Effector memory CD8-positive, alpha-beta T cell (primary cell): Measurements from ENCODE around the gene MPST.

ENCODE experiments used
- ATAC-seq: fragments of 150-1000 bp; cut with Tn5 transposase; replicated peaks from 2 replicates; pipeline ENCODE4 v1.10.0; 2021; ENCODE audit warnings: mild to moderate bottlenecking, moderate library complexity
- DNase-seq, 3 experiments: peaks; one replicate each; pipeline ENCODE4 v3.0.0; 2021
- H3K27ac Mint-ChIP-seq, 2 donors: one replicate each; pipeline ENCODE4 v1.8.0; 2022; ENCODE audit warnings: mild to moderate bottlenecking in 2 of 2, mixed read lengths in 2 of 2, moderate library complexity in 2 of 2
- H3K27me3 Mint-ChIP-seq, 2 donors: one replicate each; pipeline ENCODE4 v1.8.0; 2022; ENCODE audit warnings: mixed read lengths in 2 of 2
- H3K36me3 Mint-ChIP-seq: one replicate; pipeline ENCODE4 v1.8.0; 2022; ENCODE audit warnings: mild to moderate bottlenecking, moderate library complexity, mixed read lengths; ENCODE audit not compliant: insufficient read depth
- H3K4me1 Mint-ChIP-seq, 2 donors: one replicate each; pipeline ENCODE4 v1.8.0; 2022; ENCODE audit warnings: low read depth in 2 of 2, mixed read lengths in 2 of 2
- H3K4me3 Mint-ChIP-seq, 2 donors: one replicate each; pipeline ENCODE4 v1.8.0; 2022; ENCODE audit warnings: mild to moderate bottlenecking in 2 of 2, mixed read lengths in 2 of 2, moderate library complexity in 2 of 2
- H3K9me3 Mint-ChIP-seq, 2 donors: one replicate each; pipeline ENCODE4 v1.8.0; 2022; ENCODE audit warnings: mixed read lengths in 2 of 2

Gene MPST

GRCh38 chr22:37010174-37010573, 9.4 kb upstream of the MPST start:
- no peak for ATAC-seq
- no peak for DNase-seq
- Mint-ChIP-seq H3K36me3 (no peaks in the 10 kb centered on the region), H3K27ac (no peak overlapping the region), H3K9me3 (no peaks in the 10 kb centered on the region), H3K4me3 (no peak overlapping the region), H3K4me1 (no peaks in the 10 kb centered on the region), H3K27me3 (peaks cover 36 to 56% of the 10 kb centered on the region in 2 donors)

DNA sequence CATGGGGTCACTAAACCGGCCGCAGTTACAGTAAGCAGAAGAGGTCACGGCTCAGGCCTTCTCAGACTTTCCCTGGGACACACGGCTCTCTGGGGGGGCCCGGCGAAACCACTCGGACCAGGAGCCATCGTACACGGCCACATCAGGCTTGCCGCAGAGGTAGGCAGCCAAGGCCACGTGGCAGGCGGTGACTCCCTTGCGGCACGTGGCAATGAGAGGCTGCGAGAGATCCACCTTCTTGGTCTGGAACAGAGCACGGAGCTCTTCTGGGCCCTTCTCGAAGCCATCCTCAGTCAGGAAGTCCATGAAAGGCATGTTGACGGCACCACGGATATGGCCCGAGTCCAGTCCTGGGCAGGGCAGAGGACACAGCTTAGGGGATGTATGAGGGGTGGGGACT, 8.6 kb upstream of the MPST start:
- H3K4me3 Mint-ChIP-seq: no peak overlapping the region
- ATAC-seq: no peak
- H3K36me3 Mint-ChIP-seq: no peaks in the 10 kb centered on the region
- H3K4me1 Mint-ChIP-seq: no peaks in the 10 kb centered on the region
- DNase-seq: no peak
- H3K9me3 Mint-ChIP-seq: no peaks in the 10 kb centered on the region
- H3K27me3 Mint-ChIP-seq: peaks cover 28 to 48% of the 10 kb centered on the region in 2 donors
- H3K27ac Mint-ChIP-seq: no peak overlapping the region

- H3K27ac Mint-ChIP-seq: no peak overlapping the region
- H3K36me3 Mint-ChIP-seq: no peaks in the 10 kb centered on the region
- DNase-seq (no peak), ATAC-seq (no peak)
- H3K9me3 Mint-ChIP-seq: no peaks in the 10 kb centered on the region
- H3K4me1 Mint-ChIP-seq: no peaks in the 10 kb centered on the region
- H3K4me3 Mint-ChIP-seq: no peak overlapping the region
- peaks cover 26 to 43% of the 10 kb centered on the region in 2 donors for H3K27me3 Mint-ChIP-seq
Observed at GRCh38 chr22:37011472-37011871, 8.1 kb upstream of the MPST start.

DNA sequence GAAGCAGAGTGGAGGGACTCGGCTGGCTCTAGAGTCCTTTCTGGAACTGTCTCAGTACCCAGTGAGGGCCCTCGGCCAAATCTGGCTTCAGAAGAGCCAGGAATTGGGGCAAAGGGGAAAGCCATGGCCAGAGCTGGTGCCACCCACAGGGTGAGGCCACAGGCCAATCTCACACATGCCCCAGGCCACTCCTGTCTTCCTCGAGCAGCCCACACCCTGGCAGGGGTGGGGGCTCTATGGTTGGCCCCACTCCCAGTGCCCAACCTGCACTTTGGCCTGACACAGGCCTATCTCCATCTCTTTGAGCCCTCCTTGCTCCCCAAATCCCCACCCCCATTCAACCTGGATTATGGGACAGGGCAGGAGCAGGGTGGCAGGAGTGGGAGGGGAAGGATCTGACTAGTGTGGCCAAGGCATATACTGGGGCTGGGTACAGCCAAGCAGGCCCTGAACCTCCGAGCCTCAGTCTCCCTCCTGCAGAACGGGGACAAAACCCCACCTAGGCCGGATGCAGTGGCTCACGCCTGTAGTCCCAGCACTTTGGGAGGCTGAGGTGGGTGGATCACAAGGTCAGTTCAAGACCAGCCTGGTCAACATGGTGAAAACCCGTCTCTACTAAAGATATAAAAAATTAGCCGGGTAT, 7.2 kb upstream of the MPST start:
- Mint-ChIP-seq H3K4me3 (no peak overlapping the region), H3K9me3 (no peaks in the 10 kb centered on the region), H3K27ac (no peak overlapping the region), H3K36me3 (no peaks in the 10 kb centered on the region), H3K27me3 (peaks cover 16 to 33% of the 10 kb centered on the region in 2 donors), H3K4me1 (no peaks in the 10 kb centered on the region)
- DNase-seq (no peak), ATAC-seq (no peak)

- no peak overlapping the region for H3K4me3 Mint-ChIP-seq
- no peak for ATAC-seq
- H3K36me3 Mint-ChIP-seq: no peaks in the 10 kb centered on the region
- H3K4me1 Mint-ChIP-seq: no peaks in the 10 kb centered on the region
- H3K27ac Mint-ChIP-seq: peak overlapping the region in 1 of 2 donors; percentile 29
- no peaks in the 10 kb centered on the region for H3K9me3 Mint-ChIP-seq
- H3K27me3 Mint-ChIP-seq: peaks cover 12 to 28% of the 10 kb centered on the region in 2 donors
- DNase-seq: no peak
Observed at GRCh38 chr22:37012956-37013355, 6.6 kb upstream of the MPST start.

DNA sequence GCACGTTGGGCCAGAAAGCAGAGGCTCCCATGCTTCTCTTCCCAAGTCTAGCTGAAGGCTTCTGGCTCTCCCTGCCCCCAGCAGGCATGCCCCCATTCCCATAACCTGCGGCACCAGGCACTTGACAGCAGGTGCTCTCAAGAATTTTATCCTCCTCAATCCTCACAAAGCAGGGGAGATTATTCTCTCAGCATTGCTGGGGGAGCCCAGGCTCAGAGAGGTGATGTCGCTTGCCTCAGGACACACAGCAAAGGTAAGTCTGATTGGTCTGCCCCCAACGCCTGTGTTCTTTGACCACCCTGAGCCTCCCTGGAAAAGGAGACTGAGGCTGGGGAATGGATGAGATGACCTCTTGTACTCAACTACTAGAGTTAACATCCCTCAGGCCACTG, 5.1 kb upstream of the MPST start:
- Mint-ChIP-seq H3K36me3 (no peaks in the 10 kb centered on the region), H3K4me1 (peaks cover 3% of the 10 kb centered on the region in 2 donors), H3K27ac (no peak overlapping the region), H3K4me3 (no peak overlapping the region), H3K9me3 (no peaks in the 10 kb centered on the region), H3K27me3 (peaks cover 11 to 13% of the 10 kb centered on the region in 2 donors)
- ATAC-seq (no peak), DNase-seq (no peak)

GRCh38 chr22:37014835-37015586, 4.5 kb upstream of the MPST start:
- DNase-seq: no peak
- Mint-ChIP-seq H3K27me3 (peaks cover 5 to 7% of the 10 kb centered on the region in 2 donors), H3K27ac (peak overlapping the region; percentile 12 to 61), H3K4me3 (no peak overlapping the region), H3K4me1 (peaks cover 6 to 7% of the 10 kb centered on the region in 2 donors), H3K9me3 (no peaks in the 10 kb centered on the region), H3K36me3 (no peaks in the 10 kb centered on the region)
- ATAC-seq: no peak

- peaks cover 0 to 2% of the 10 kb centered on the region in 2 donors for H3K27me3 Mint-ChIP-seq
- H3K4me1 Mint-ChIP-seq: peaks cover 7 to 9% of the 10 kb centered on the region in 2 donors
- H3K9me3 Mint-ChIP-seq: no peaks in the 10 kb centered on the region
- no peak overlapping the region for H3K4me3 Mint-ChIP-seq
- peak overlapping the region; percentile 12 to 61 for H3K27ac Mint-ChIP-seq
- H3K36me3 Mint-ChIP-seq: no peaks in the 10 kb centered on the region
- ATAC-seq (no peak), DNase-seq (no peak)
Observed at GRCh38 chr22:37015587-37015878, 4.0 kb upstream of the MPST start.

DNA sequence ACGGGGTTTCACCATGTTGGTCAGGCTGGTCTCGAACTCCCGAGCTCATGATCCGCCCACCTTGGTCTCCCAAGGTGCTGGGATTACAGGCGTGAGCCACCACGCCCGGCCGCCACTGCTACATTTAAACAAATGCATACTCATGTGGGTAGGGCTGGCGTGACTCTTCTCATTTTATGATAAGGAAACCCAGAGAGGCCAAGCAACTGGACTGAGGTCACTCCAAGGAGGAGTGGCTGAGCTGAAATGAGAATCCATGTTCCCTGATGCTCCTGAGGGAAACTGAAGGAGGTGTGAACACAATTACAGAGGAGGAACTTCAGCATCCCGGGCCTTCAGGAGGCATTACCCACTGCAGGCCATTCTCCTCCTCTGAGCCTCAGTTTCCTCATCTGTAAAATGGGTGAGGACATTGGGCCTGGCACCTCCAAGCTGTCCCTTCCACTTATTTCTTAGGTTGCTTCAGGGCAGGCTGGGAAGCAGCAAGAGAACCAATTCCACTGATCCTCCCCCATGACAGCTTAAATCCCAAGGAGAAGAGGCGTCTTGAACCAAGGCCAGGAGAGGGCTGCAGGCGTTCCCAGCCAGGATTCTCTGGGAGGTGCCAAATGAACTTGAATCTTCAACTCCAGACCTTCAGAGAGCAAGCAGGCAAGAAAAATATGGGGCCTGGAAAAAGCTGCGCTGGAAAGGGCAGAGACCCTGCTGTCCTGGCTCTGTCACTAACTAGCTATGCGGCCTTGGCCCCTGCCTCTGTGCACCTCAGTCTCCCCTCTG, 3.2 kb upstream of the MPST start:
- DNase-seq: no peak
- no peaks in the 10 kb centered on the region for H3K9me3 Mint-ChIP-seq
- H3K36me3 Mint-ChIP-seq: no peaks in the 10 kb centered on the region
- no peaks in the 10 kb centered on the region for H3K27me3 Mint-ChIP-seq
- H3K27ac Mint-ChIP-seq: peak overlapping the region in 1 of 2 donors; percentile 71
- ATAC-seq: no peak
- no peak overlapping the region for H3K4me3 Mint-ChIP-seq
- H3K4me1 Mint-ChIP-seq: peaks cover 10 to 14% of the 10 kb centered on the region in 2 donors

GRCh38 chr22:37017356-37017755, 2.2 kb upstream of the MPST start:
- no peaks in the 10 kb centered on the region for H3K36me3 Mint-ChIP-seq
- no peaks in the 10 kb centered on the region for H3K9me3 Mint-ChIP-seq
- H3K27me3 Mint-ChIP-seq: no peaks in the 10 kb centered on the region
- H3K4me3 Mint-ChIP-seq: peak overlapping the region in 1 of 2 donors; percentile 88
- ATAC-seq: no peak
- peak overlapping the region in 1 of 2 donors; percentile 71 for H3K27ac Mint-ChIP-seq
- DNase-seq: no peak
- H3K4me1 Mint-ChIP-seq: peaks cover 15 to 18% of the 10 kb centered on the region in 2 donors

- DNase-seq (no peak), ATAC-seq (no peak)
- no peaks in the 10 kb centered on the region for H3K36me3 Mint-ChIP-seq
- no peaks in the 10 kb centered on the region for H3K27me3 Mint-ChIP-seq
- no peaks in the 10 kb centered on the region for H3K9me3 Mint-ChIP-seq
- no peak overlapping the region for H3K27ac Mint-ChIP-seq
- peak overlapping the region; percentile 88 to 89 for H3K4me3 Mint-ChIP-seq
- peaks cover 15 to 18% of the 10 kb centered on the region in 2 donors for H3K4me1 Mint-ChIP-seq
Observed at GRCh38 chr22:37018086-37018814, 1.3 kb upstream of the MPST start.

- DNase-seq (no peak), ATAC-seq (peak; percentile 17)
- Mint-ChIP-seq H3K27me3 (no peaks in the 10 kb centered on the region), H3K36me3 (no peaks in the 10 kb centered on the region), H3K4me1 (peaks cover 15 to 18% of the 10 kb centered on the region in 2 donors), H3K9me3 (no peaks in the 10 kb centered on the region), H3K4me3 (peak overlapping the region; percentile 88 to 89), H3K27ac (no peak overlapping the region)
Observed at GRCh38 chr22:37018815-37019308, 680 bp upstream of the MPST start.

DNA sequence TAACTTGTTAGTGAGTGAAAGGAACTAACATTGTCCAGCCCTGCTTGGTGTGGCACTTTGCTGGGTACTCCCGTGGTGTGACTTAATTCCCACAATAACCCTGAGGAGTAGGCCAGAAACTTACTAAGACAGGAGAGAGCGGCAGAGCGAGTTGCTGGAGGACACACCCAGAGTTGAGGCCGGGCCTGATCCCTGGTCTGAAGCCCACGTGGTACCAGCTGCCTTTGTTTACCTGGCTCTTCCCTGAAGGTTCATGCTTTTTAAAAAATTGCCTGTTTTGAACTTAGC, 594 bp downstream of the MPST start:
- H3K27me3 Mint-ChIP-seq: no peaks in the 10 kb centered on the region
- peak overlapping the region; percentile 88 to 89 for H3K4me3 Mint-ChIP-seq
- H3K4me1 Mint-ChIP-seq: peaks cover 19 to 23% of the 10 kb centered on the region in 2 donors
- H3K27ac Mint-ChIP-seq: peak overlapping the region; percentile 41 to 84
- H3K9me3 Mint-ChIP-seq: no peaks in the 10 kb centered on the region
- DNase-seq (peak in 1 of 3 experiments; percentile 6), ATAC-seq (no peak)
- H3K36me3 Mint-ChIP-seq: no peaks in the 10 kb centered on the region
